ENCODE data around the gene OVOL2. TPM values are rescaled to one million over a fixed set of nuclear protein-coding genes. Genes with fewer than 3 reads are reported as not detected.
A peak's percentile ranks its signal among the peaks of the same experiment; 100 is the strongest.

Gene OVOL2
- total and polyA plus RNA-seq, 10 of the 15 experiments (the other 5 are each of a cell fraction or from before 2014, with no cell fraction given), result not detected

GRCh38 chr20:17995967-17996819, 61.5 kb downstream of the OVOL2 start (continued):
- TF ChIP-seq BCLAF1 (IDR thresholded peaks at IDR 0.05), result no peak
- peak; percentile 89 for TF ChIP-seq ZNF384 (IDR thresholded peaks at IDR 0.05; ENCODE audit: borderline replicate concordance, low read depth, low read length)
- 0 out of 2 replicates have a peak, but pooled peaks have one; percentile 21 for TF ChIP-seq SMARCA5 (IDR thresholded peaks at IDR 0.05)
- no peak for TF ChIP-seq ZBTB11 (CRISPR knock-in tag; IDR thresholded peaks at IDR 0.05)
- TF ChIP-seq BRCA1 (IDR thresholded peaks at IDR 0.05; ENCODE audit: low read depth, low read length), result no peak
- TF ChIP-seq RUNX3 (IDR thresholded peaks at IDR 0.05; ENCODE audit: low read length), result peak; percentile 33; the same call in 1 of the 2 replicates
- TF ChIP-seq ZNF592 (IDR thresholded peaks at IDR 0.05), result peak; percentile 61; the same call in 1 of the 2 replicates
- 0 out of 2 replicates have a peak, but pooled peaks have one; percentile 13 for TF ChIP-seq ATF7 (IDR thresholded peaks at IDR 0.05; ENCODE audit: low read depth)
- peak; percentile 72; the same call in 1 of the 2 replicates for TF ChIP-seq FOXM1 (IDR thresholded peaks at IDR 0.05; ENCODE audit: low read depth, low read length)
- no peak for TF ChIP-seq RBBP5 (conservative IDR thresholded peaks at IDR 0.05)
- TF ChIP-seq SREBF1 (IDR thresholded peaks at IDR 0.05; ENCODE audit: low read length), result no peak
- TF ChIP-seq MTA2 (IDR thresholded peaks at IDR 0.05; ENCODE audit: low read depth), result no peak
- TF ChIP-seq RAD21 (IDR thresholded peaks at IDR 0.05; ENCODE audit: insufficient read depth, low read depth, low read length), result peak; percentile 99
- TF ChIP-seq SPI1 (IDR thresholded peaks at IDR 0.05; ENCODE audit: borderline replicate concordance, insufficient read depth, low read depth, low read length), result no peak
- peak; percentile 39; the same call in 1 of the 2 replicates for TF ChIP-seq NBN (IDR thresholded peaks at IDR 0.05)
- TF ChIP-seq SRF (IDR thresholded peaks at IDR 0.05; ENCODE audit: low read depth in 2 of 2, low read length in 2 of 2), result peak in 1 of 2 experiments; percentile 46; a peak in 1 of 4 replicates
- TF ChIP-seq POU2F2 (IDR thresholded peaks at IDR 0.05; ENCODE audit: borderline replicate concordance, low read depth, low read length), result 0 out of 3 replicates have a peak, but pooled peaks have one; percentile 60
- no peak for TF ChIP-seq HDAC6 (IDR thresholded peaks at IDR 0.05; ENCODE audit: unreplicated experiment)
- TF ChIP-seq ZBED1 (IDR thresholded peaks at IDR 0.05; ENCODE audit: borderline replicate concordance), result no peak
